Lower lobe of right lung (tissue), 2 donors: ENCODE data around the gene CD209. TPM values are rescaled to one million over a fixed set of nuclear protein-coding genes. Genes with fewer than 3 reads are reported as not detected.
"Not testable (repeated sequence)": the region's sequence is repeated elsewhere in the genome, so short reads cannot be mapped to it uniquely, and the experiment has no call there.

Experiments used
- ATAC-seq, 2 donors: fragments of 200-7000 bp; cut with Tn5 transposase; one replicate each; pipeline ENCODE4 v1.9.1; 2020 to 2022; ENCODE audit warnings: mild to moderate bottlenecking in 2 of 2, moderate library complexity in 2 of 2
- DNase-seq: peaks from one replicate; pipeline ENCODE4 v3.0.0-alpha.2; 2020
- H3K27ac ChIP-seq: fragments of 200-600 bp; one replicate; pipeline ENCODE4 v1.8.0; 2022
- H3K27me3 ChIP-seq: fragments of 200-600 bp; one replicate; pipeline ENCODE4 v1.8.0; 2022; ENCODE audit warnings: low read depth
- H3K36me3 ChIP-seq: fragments of 200-600 bp; one replicate; pipeline ENCODE4 v1.8.0; 2022; ENCODE audit warnings: mild to moderate bottlenecking
- H3K4me1 ChIP-seq: fragments of 200-600 bp; one replicate; pipeline ENCODE4 v1.8.0; 2022
- H3K4me3 ChIP-seq: fragments of 200-600 bp; one replicate; pipeline ENCODE4 v1.8.0; 2022; ENCODE audit warnings: mild to moderate bottlenecking
- H3K9me3 ChIP-seq: fragments of 200-600 bp; one replicate; pipeline ENCODE4 v1.8.0; 2022
- CTCF ChIP-seq: fragments of 200-600 bp; IDR thresholded peaks from one replicate; pipeline ENCODE4 v1.8.0; 2022; ENCODE audit warnings: antibody characterized with exemption, mild to moderate bottlenecking
- intact Hi-C: fragments of 100-400 bp; cut with DNase I; formaldehyde crosslinking; loops from one replicate; pipeline ENCODE4 v1.11.0; 2022
- long read RNA-seq: library from polyadenylated mRNA; unstranded; transcript quantifications from one replicate; pipeline ENCODE4 v2.0.0, GENCODE V29; 2021
- total RNA-seq: library from RNA; stranded (reverse); fragmentation: NEBNext Ultra II Directional; extraction: Animal tissue kit (Norgen Biotek cat#: 25700); gene quantifications from one replicate; pipeline ENCODE4 v1.2.1, GENCODE V29; 2021
- donor health status: DM: no; HTN: yes; CAD: no; lungs with severe emphysema.

Gene CD209
- 18.8 TPM for total RNA-seq
- long read RNA-seq, full-length matches to known transcripts, result 2 of 8 reads
- long read RNA-seq, partial matches to known transcripts, result 0 of 8 reads
- long read RNA-seq, other reads (novel, unspliced or antisense), result 6 of 8 reads

- intact Hi-C loops, result no loop called here
- ATAC-seq (no peak), DNase-seq (no peak)
- TF ChIP-seq CTCF, result no peak
- H3K4me1 ChIP-seq, result no peaks in the 10 kb centered on the region
- H3K4me3 ChIP-seq, result no peak within 1 kb of the TSS
- no peak within 1 kb of the TSS for H3K27ac ChIP-seq
- no peaks in the 10 kb centered on the region for H3K9me3 ChIP-seq
- H3K27me3 ChIP-seq, result peaks cover 4% of the 10 kb centered on the region
- H3K36me3 ChIP-seq, result no peaks in the 10 kb centered on the region
Observed at GRCh38 chr19:7746903-7747884, at the start of gene CD209. CD209 (minus strand) TSS chr19:7747534; CDS start chr19:7747511, 23 bp downstream.

- Histone ChIP-seq H3K4me3 (no peak overlapping the region), H3K27ac (no peak overlapping the region), H3K4me1 (peaks cover 12% of the 10 kb centered on the region), H3K9me3 (no peaks in the 10 kb centered on the region), H3K36me3 (no peaks in the 10 kb centered on the region), H3K27me3 (peaks cover 5% of the 10 kb centered on the region)
- ATAC-seq (no peak), DNase-seq (no peak)
- no peak for TF ChIP-seq CTCF
- intact Hi-C loops, result no loop called here
Observed at GRCh38 chr19:7795555-7796161, 48.3 kb upstream of the CD209 start.

DNA sequence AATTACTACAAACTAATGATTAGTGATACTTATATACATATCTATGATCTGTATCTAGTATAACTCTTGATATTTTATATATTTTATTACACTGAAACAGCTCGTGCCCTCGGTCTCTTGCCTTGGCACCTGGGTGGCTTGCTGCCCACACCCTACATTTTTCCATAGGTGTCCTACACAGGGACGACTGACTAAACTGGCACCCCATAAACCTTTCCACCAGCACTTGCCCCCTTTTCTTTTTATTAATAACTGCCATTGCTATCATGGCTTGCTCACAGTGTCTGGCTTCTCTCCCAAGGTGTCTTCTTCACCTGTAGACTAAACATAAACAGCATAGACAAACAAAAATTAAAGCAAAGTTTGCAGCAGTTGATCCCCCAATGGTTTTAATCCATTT lies 46.2 kb upstream of the CD209 start:
- intact Hi-C loops, result no loop called here
- ATAC-seq (no peak), DNase-seq (no peak)
- no peaks in the 10 kb centered on the region for H3K36me3 ChIP-seq
- no peaks in the 10 kb centered on the region for H3K9me3 ChIP-seq
- peaks cover 23% of the 10 kb centered on the region for H3K27me3 ChIP-seq
- H3K4me3 ChIP-seq, result no peak overlapping the region
- H3K4me1 ChIP-seq, result peaks cover 4% of the 10 kb centered on the region
- no peak for TF ChIP-seq CTCF
- H3K27ac ChIP-seq, result no peak overlapping the region

DNA sequence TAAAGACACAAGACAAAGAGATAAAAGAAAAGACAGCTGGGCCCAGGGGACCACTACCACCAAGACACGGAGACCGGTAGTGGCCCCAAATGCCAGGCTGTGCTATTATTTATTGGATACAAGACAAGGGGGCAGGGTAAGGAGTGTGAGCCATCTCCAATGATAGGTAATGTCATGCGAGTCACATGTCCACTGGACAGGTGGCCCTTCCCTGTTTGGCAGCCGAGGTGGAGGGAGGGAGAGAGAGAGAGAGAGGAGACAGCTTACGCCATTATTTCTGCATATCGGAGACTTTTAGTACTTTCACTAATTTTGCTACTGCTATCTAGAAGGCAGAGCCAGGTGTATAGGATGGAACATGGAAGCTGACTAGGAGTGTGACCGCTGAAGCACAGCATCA lies 45.4 kb upstream of the CD209 start:
- peaks cover 31% of the 10 kb centered on the region for H3K27me3 ChIP-seq
- H3K4me3 ChIP-seq, H3K9me3 ChIP-seq, intact Hi-C loops, H3K4me1 ChIP-seq, H3K27ac ChIP-seq, H3K36me3 ChIP-seq, DNase-seq, ATAC-seq: not testable (repeated sequence)

- DNase-seq, result no peak
- intact Hi-C loops, result no loop called here
- peaks cover 35% of the 10 kb centered on the region for H3K27me3 ChIP-seq
- no peak overlapping the region for H3K27ac ChIP-seq
- no peaks in the 10 kb centered on the region for H3K9me3 ChIP-seq
- TF ChIP-seq CTCF, result no peak
- H3K4me1 ChIP-seq, result peaks cover 4% of the 10 kb centered on the region
- no peak overlapping the region for H3K4me3 ChIP-seq
- ATAC-seq, result no peak
- no peaks in the 10 kb centered on the region for H3K36me3 ChIP-seq
Observed at GRCh38 chr19:7792281-7792680, 44.9 kb upstream of the CD209 start.
